Immature natural killer cell (primary cell): ENCODE data around the gene ZFP62. TPM values are rescaled to one million over a fixed set of nuclear protein-coding genes. Genes with fewer than 3 reads are reported as not detected.

Source experiments
- DNase-seq, 3 donors: peaks; one replicate each; pipeline ENCODE4 v3.0.0; 2022; ENCODE audit warnings: mixed read lengths in 1 of 3
- H3K27ac Mint-ChIP-seq, 6 donors: one replicate each; pipeline ENCODE4 v1.8.0; 2020; ENCODE audit warnings: mixed read lengths in 6 of 6, mild to moderate bottlenecking in 5 of 6, inconsistent platforms in 4 of 6, moderate library complexity in 3 of 6
- H3K27me3 Mint-ChIP-seq, 3 donors: one replicate each; pipeline ENCODE4 v1.8.0; 2020 to 2021; ENCODE audit warnings: low read depth in 3 of 3, mild to moderate bottlenecking in 3 of 3, mixed read lengths in 3 of 3, moderate library complexity in 3 of 3, inconsistent platforms in 1 of 3
- H3K36me3 Mint-ChIP-seq, 3 donors: one replicate each; pipeline ENCODE4 v1.8.0; 2020; ENCODE audit warnings: mixed read lengths in 3 of 3, inconsistent platforms in 2 of 3, mild to moderate bottlenecking in 2 of 3
- H3K4me1 Mint-ChIP-seq, 2 donors: one replicate each; pipeline ENCODE4 v1.8.0; 2020; ENCODE audit warnings: inconsistent platforms in 2 of 2, mild to moderate bottlenecking in 2 of 2, mixed read lengths in 2 of 2, moderate library complexity in 1 of 2
- H3K4me3 Mint-ChIP-seq, 5 donors: one replicate each; pipeline ENCODE4 v1.8.0; 2020; ENCODE audit warnings: mild to moderate bottlenecking in 5 of 5, mixed read lengths in 5 of 5, inconsistent platforms in 3 of 5, moderate library complexity in 3 of 5
- H3K9me3 Mint-ChIP-seq, 6 donors: one replicate each; pipeline ENCODE4 v1.8.0; 2020; ENCODE audit warnings: mild to moderate bottlenecking in 6 of 6, mixed read lengths in 6 of 6, inconsistent platforms in 4 of 6, moderate library complexity in 3 of 6
- polyA plus RNA-seq, 3 donors: library from polyadenylated mRNA; unstranded; fragments of 300-500 nt; fragmentation: Illumina TruSeq; gene quantifications; one replicate each; pipeline ENCODE4 v1.2.3, GENCODE V29; 2021

The ZFP62 gene
- polyA plus RNA-seq, 3 donors from 2014 or later = 7.4 to 9.8 (median 8.9) TPM

DNA sequence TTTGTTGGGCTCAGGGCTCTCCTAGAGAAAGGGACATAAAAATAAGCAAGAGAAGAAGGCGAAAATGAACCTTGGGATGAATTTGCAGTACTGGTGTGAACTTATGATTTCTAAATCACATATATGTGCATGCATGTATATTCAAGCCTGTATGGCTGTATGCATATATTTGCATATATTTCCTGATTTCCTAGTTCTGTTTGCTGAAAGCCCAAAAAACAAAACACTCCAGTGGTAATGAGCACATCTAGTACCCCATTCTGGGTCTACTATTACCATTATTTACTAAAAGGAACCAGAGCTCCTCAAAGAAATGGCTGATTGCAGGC lies 7.3 kb downstream of the ZFP62 start:
- Mint-ChIP-seq H3K9me3 (peaks cover 3 to 31% (median 23%) of the 10 kb centered on the region in 6 donors), H3K27me3 (no peaks in the 10 kb centered on the region), H3K36me3 (peaks cover 44 to 62% (median 55%) of the 10 kb centered on the region in 3 donors), H3K4me3 (no peak overlapping the region), H3K4me1 (peaks cover 2% of the 10 kb centered on the region in 2 donors), H3K27ac (no peak overlapping the region)
- DNase-seq = no peak

DNA sequence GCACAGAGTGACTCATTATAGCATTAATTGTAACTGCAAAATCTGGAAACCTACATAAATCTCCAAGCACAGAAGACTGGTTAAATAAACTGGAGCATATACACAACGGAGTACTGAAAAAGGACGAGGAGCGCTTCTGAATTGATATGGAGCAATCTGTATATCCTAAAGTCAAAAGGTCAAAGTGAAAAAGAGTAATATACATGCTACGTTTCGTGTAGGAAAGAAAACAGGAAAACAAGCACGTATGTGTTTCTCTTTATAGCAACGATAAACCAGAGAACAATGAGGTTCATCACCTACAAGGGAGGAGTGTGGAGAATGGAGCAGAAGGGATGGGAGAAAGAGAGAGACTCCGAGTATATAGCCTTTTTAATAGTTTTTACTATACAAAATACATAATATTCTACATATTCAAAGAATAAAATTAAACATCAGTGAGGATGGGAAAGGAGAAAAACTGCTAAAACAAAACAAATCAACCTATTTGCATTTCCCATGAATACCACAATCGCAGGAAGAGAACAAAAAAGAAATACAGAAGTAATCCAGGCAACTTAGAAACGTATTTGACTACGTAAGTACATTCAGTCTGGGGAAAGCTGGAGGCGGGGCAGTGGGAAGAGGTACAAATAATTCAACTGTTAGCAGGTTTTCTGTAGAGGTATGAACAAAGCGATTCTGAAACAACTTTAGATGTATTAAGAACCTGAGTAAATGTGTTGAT lies 7.8 kb downstream of the ZFP62 start:
- Mint-ChIP-seq H3K9me3 (peaks cover 3 to 36% (median 28%) of the 10 kb centered on the region in 6 donors), H3K27me3 (no peaks in the 10 kb centered on the region), H3K4me1 (no peaks in the 10 kb centered on the region), H3K36me3 (peaks cover 45 to 68% (median 60%) of the 10 kb centered on the region in 3 donors), H3K4me3 (no peak overlapping the region), H3K27ac (no peak overlapping the region)
- no peak for DNase-seq

- Mint-ChIP-seq H3K4me3 (no peak overlapping the region), H3K4me1 (no peaks in the 10 kb centered on the region), H3K27ac (no peak overlapping the region), H3K9me3 (peaks cover 6 to 44% (median 32%) of the 10 kb centered on the region in 6 donors), H3K36me3 (peaks cover 51 to 76% (median 68%) of the 10 kb centered on the region in 3 donors), H3K27me3 (no peaks in the 10 kb centered on the region)
- no peak for DNase-seq
Observed at GRCh38 chr5:180852495-180852894, 8.6 kb downstream of the ZFP62 start.

- no peak overlapping the region for H3K27ac Mint-ChIP-seq
- H3K36me3 Mint-ChIP-seq = peaks cover 44 to 73% (median 73%) of the 10 kb centered on the region in 3 donors
- no peak for DNase-seq
- no peak overlapping the region for H3K4me3 Mint-ChIP-seq
- peaks cover 6 to 46% (median 39%) of the 10 kb centered on the region in 6 donors for H3K9me3 Mint-ChIP-seq
- peaks cover 0 to 3% (median 0%) of the 10 kb centered on the region in 3 donors for H3K27me3 Mint-ChIP-seq
- no peaks in the 10 kb centered on the region for H3K4me1 Mint-ChIP-seq
Observed at GRCh38 chr5:180850434-180851078, 10.5 kb downstream of the ZFP62 start.

DNA sequence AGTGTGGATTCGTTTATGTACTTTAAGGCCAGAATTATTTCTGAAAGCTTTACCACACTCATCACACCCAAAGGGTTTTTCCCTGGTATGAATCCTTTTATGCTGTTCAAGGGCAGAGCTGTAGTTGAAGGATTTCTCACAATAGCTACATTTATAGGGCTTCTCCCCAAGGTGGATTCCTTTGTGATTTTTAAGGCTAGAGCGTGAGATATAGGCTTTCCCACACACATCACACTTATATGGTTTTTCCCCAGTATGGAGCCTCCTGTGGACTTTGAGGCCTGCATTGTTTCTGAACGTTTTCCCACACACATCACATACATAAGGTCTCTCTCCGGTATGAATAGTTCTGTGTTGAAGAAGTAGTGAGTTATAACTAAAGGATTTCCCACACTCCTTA lies 11.2 kb downstream of the ZFP62 start:
- no peak overlapping the region for H3K27ac Mint-ChIP-seq
- no peak for DNase-seq
- H3K9me3 Mint-ChIP-seq = peaks cover 6 to 46% (median 39%) of the 10 kb centered on the region in 6 donors
- H3K4me3 Mint-ChIP-seq = no peak overlapping the region
- peaks cover 40 to 68% (median 66%) of the 10 kb centered on the region in 3 donors for H3K36me3 Mint-ChIP-seq
- no peaks in the 10 kb centered on the region for H3K4me1 Mint-ChIP-seq
- H3K27me3 Mint-ChIP-seq = peaks cover 0 to 5% (median 0%) of the 10 kb centered on the region in 3 donors

GRCh38 chr5:180848878-180849277 lies 12.2 kb downstream of the ZFP62 start:
- Mint-ChIP-seq H3K4me1 (no peaks in the 10 kb centered on the region), H3K27me3 (peaks cover 0 to 5% (median 0%) of the 10 kb centered on the region in 3 donors), H3K4me3 (no peak overlapping the region), H3K9me3 (peaks cover 6 to 46% (median 39%) of the 10 kb centered on the region in 6 donors), H3K27ac (no peak overlapping the region), H3K36me3 (peaks cover 40 to 68% (median 62%) of the 10 kb centered on the region in 3 donors)
- no peak for DNase-seq

DNA sequence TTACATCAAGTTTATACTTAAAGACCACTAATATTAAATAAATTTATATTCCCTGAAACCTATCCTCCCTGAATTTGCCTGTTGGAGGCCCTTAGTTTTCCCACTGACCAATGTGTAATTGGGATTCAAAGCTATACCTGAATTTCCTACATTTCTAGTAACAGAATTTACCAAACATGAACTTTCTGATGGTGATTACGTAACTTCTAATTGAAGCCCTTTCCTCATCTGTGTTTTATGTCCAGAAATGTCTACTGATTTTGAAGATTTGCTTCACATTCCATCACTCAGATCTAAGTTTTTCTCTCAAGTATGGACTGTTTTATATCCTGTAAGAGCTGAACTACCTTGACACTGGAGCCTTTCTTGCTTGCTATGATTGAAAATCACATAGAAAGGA lies 12.8 kb downstream of the ZFP62 start:
- DNase-seq = no peak
- H3K27ac Mint-ChIP-seq = no peak overlapping the region
- H3K4me1 Mint-ChIP-seq = no peaks in the 10 kb centered on the region
- peaks cover 0 to 5% (median 0%) of the 10 kb centered on the region in 3 donors for H3K27me3 Mint-ChIP-seq
- peaks cover 6 to 46% (median 39%) of the 10 kb centered on the region in 6 donors for H3K9me3 Mint-ChIP-seq
- no peak overlapping the region for H3K4me3 Mint-ChIP-seq
- H3K36me3 Mint-ChIP-seq = peaks cover 40 to 64% (median 58%) of the 10 kb centered on the region in 3 donors

GRCh38 chr5:180847026-180847425 lies 14.1 kb downstream of the ZFP62 start:
- Mint-ChIP-seq H3K27ac (no peak overlapping the region), H3K4me1 (no peaks in the 10 kb centered on the region), H3K4me3 (no peak overlapping the region), H3K36me3 (peaks cover 34 to 56% (median 48%) of the 10 kb centered on the region in 3 donors), H3K9me3 (peaks cover 6 to 46% (median 39%) of the 10 kb centered on the region in 6 donors), H3K27me3 (peaks cover under 1 to 5% (median 2%) of the 10 kb centered on the region in 3 donors)
- no peak for DNase-seq

- H3K27ac Mint-ChIP-seq = no peak overlapping the region
- peaks cover 2 to 5% (median 2%) of the 10 kb centered on the region in 3 donors for H3K27me3 Mint-ChIP-seq
- H3K4me3 Mint-ChIP-seq = no peak overlapping the region
- peaks cover 3 to 30% (median 22%) of the 10 kb centered on the region in 6 donors for H3K9me3 Mint-ChIP-seq
- no peak for DNase-seq
- peaks cover 12 to 35% (median 27%) of the 10 kb centered on the region in 3 donors for H3K36me3 Mint-ChIP-seq
- H3K4me1 Mint-ChIP-seq = no peaks in the 10 kb centered on the region
Observed at GRCh38 chr5:180844858-180845257, 16.2 kb downstream of the ZFP62 start.

DNA sequence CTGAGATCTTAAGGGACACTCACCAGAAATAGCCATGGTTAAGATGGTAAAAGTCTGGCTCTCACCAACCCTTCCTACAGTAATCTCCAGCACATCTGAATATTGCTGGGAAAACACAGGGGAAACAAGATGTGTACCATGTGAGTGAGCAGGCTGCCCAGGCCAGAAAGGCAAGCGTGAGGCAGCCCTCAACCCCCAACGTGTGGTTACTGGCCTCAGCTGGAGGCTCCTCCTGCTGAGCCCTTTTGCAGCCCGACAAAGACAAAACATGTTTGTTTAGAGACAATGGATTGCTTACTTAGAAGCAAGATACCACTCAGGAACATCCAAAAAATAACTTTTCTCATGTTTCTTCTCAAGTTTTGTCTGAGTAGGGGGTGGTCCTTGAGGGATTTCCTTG lies 16.6 kb downstream of the ZFP62 start:
- Mint-ChIP-seq H3K4me3 (no peak overlapping the region), H3K27me3 (peaks cover 2 to 5% (median 2%) of the 10 kb centered on the region in 3 donors), H3K36me3 (peaks cover 8 to 30% (median 23%) of the 10 kb centered on the region in 3 donors), H3K4me1 (no peaks in the 10 kb centered on the region), H3K9me3 (peaks cover 3 to 26% (median 19%) of the 10 kb centered on the region in 6 donors), H3K27ac (no peak overlapping the region)
- DNase-seq = no peak

DNA sequence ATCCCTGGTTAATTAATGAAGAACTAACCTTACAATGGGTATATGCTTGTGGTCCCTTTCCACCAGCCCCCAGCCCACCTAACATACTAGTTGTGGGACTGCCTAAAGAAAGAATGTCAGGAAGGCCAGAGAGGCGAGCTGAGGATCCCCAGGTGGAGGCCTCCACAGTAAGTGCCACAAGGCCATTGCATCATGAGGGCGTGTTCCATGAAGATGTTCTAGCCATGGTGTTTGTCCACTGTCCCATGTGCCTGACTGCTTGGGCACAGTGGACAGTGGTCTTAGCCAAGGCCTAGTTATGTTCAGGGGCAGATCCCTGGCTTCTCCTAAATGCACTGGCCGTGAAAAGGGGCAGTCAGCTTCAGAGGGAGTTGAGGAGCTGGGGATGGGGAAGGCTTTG lies 21.1 kb downstream of the ZFP62 start:
- no peak overlapping the region for H3K4me3 Mint-ChIP-seq
- H3K27me3 Mint-ChIP-seq = peaks cover 0 to 2% (median 2%) of the 10 kb centered on the region in 3 donors
- DNase-seq = no peak
- H3K9me3 Mint-ChIP-seq = peaks cover 0 to 3% (median 0%) of the 10 kb centered on the region in 6 donors
- H3K36me3 Mint-ChIP-seq = peaks cover 3 to 15% (median 4%) of the 10 kb centered on the region in 3 donors
- no peak overlapping the region for H3K27ac Mint-ChIP-seq
- H3K4me1 Mint-ChIP-seq = peaks cover 4 to 9% of the 10 kb centered on the region in 2 donors

DNA sequence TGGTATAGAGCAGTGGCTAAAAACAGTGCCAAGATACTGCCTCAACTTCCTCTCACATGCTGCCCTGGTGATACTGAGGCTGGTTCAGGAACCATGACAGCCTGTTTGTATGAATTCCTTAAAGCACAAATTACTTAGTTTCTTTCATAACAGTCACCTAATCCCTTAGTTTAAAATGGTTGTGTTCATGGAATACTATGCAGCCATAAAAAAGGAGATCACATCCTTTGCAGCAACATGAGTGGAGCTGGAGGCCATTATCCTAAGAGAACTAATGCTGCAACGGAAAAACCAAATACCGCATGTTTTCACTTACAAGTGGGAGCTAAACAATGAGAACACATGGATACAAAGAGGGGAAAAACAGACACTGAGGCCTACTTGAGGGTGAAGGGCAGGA lies 21.8 kb downstream of the ZFP62 start:
- Mint-ChIP-seq H3K4me1 (peaks cover 9 to 16% of the 10 kb centered on the region in 2 donors), H3K9me3 (peaks cover 0 to 3% (median 0%) of the 10 kb centered on the region in 6 donors), H3K4me3 (no peak overlapping the region), H3K27me3 (peaks cover 0 to 2% (median 2%) of the 10 kb centered on the region in 3 donors), H3K36me3 (peaks cover 7 to 21% (median 9%) of the 10 kb centered on the region in 3 donors), H3K27ac (no peak overlapping the region)
- DNase-seq = no peak

GRCh38 chr5:180837478-180837877 lies 23.6 kb downstream of the ZFP62 start:
- DNase-seq = no peak
- Mint-ChIP-seq H3K9me3 (peaks cover 0 to 3% (median 0%) of the 10 kb centered on the region in 6 donors), H3K27ac (no peak overlapping the region), H3K4me3 (no peak overlapping the region), H3K27me3 (peaks cover 0 to 3% (median 2%) of the 10 kb centered on the region in 3 donors), H3K4me1 (peaks cover 22 to 33% of the 10 kb centered on the region in 2 donors), H3K36me3 (peaks cover 7 to 22% (median 12%) of the 10 kb centered on the region in 3 donors)

DNA sequence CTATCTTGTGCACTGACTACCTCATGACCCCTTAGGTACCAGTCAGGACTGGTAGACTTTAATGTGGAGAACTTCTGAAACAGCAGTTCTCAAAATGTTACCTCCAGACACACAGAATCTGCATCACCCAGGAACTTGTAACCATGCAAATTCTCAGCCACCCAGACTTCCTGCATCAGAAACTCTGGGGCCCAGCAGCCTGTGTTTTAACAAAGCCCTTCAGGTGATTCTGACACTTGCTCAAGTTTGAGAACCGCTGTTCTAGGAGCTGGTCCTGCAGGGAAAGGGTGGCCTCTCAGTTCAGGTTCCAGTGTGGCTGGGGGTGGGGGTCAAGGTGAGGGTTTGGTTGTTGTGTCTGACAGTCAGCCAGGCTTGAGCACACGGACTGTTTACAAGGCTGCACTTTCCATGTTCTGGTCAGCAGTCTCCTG lies 28.4 kb downstream of the ZFP62 start:
- Mint-ChIP-seq H3K9me3 (peaks cover 0 to 7% (median 1%) of the 10 kb centered on the region in 6 donors), H3K27me3 (peaks cover 5 to 12% (median 11%) of the 10 kb centered on the region in 3 donors), H3K36me3 (peaks cover 12 to 28% (median 16%) of the 10 kb centered on the region in 3 donors), H3K4me3 (peak overlapping the region; percentile 93 to 99 (median 99)), H3K27ac (peak overlapping the region; percentile 95 to 99 (median 98)), H3K4me1 (peaks cover 48 to 62% of the 10 kb centered on the region in 2 donors)
- DNase-seq = peak in 1 of 3 donors; percentile 20
